Keratinocyte (primary cell): ENCODE data around the gene RFESD.

Experiments used
- CTCF ChIP-seq, 3 experiments: IDR thresholded peaks in 1 of 3; conservative IDR thresholded peaks in 1 of 3; optimal IDR thresholded peaks in 1 of 3; 2 replicates in 2 of 3; 3 replicates in 1 of 3; pipeline versions ENCODE3 to v1.5.1; 2011; ENCODE audit warnings: low read length in 3 of 3, mild to moderate bottlenecking in 3 of 3, moderate library complexity in 2 of 3, control low read depth in 1 of 3, inconsistent platforms in 1 of 3; ENCODE audit not compliant: insufficient read depth in 2 of 3; ENCODE audit errors: extremely low read depth in 1 of 3
- EZH2 ChIP-seq: IDR thresholded peaks from one replicate; pipeline ENCODE4 v1.6.1; 2012; ENCODE audit warnings: inconsistent platforms, mild to moderate bottlenecking, low read length, moderate library complexity

GRCh38 chr5:95670568-95670967 is 24.0 kb downstream of the RFESD start:
- TF ChIP-seq CTCF (optimal IDR thresholded peaks at IDR 0.05 in 1 of 3, IDR thresholded peaks at IDR 0.05 in 1 of 3, conservative IDR thresholded peaks at IDR 0.05 in 1 of 3; ENCODE audit: extremely low read depth in 1 of 3, insufficient read depth in 2 of 3, low read length in 3 of 3) (no peak), EZH2 (no peak)
